HEK293 (cell line): Measurements from ENCODE around the gene NAV2.

Experiments
- CTCF ChIA-PET: fragments of 350-600 bp; formaldehyde crosslinking; extraction: SDS; loops from one replicate; lab custom pipeline; 2021; ENCODE audit warnings: antibody characterized with exemption; lab: Yijun Ruan, JAX
- POLR2A ChIA-PET: fragments of 300-600 bp; formaldehyde crosslinking; extraction: SDS; loops from one replicate; lab custom pipeline; 2020; ENCODE audit warnings: antibody characterized with exemption, inconsistent platforms; lab: Yijun Ruan, JAX
- H3K27ac ChIP-seq: fragments of 200-500 bp; sonication (Bioruptor generic); 2 replicates; pipeline ENCODE4 v1.5.1; 2014; ENCODE audit warnings: low read depth, low read length, control low read depth, inconsistent platforms; ENCODE audit errors: extremely low read depth
- H3K36me3 ChIP-seq, 2 experiments: fragments of 200-500 bp in 1 of 2; sonication (Bioruptor generic) in 1 of 2; 1 replicate in 1 of 2; 2 replicates in 1 of 2; pipeline ENCODE4 v1.5.1; 2014 to 2017; ENCODE audit warnings: inconsistent platforms in 2 of 2, low read length in 2 of 2; ENCODE audit not compliant: control insufficient read depth in 2 of 2, insufficient read depth in 1 of 2
- H3K4me1 ChIP-seq: fragments of 200-500 bp; sonication (Bioruptor generic); 2 replicates; pipeline ENCODE4 v1.5.1; 2014; ENCODE audit warnings: mild to moderate bottlenecking, low read length, inconsistent platforms; ENCODE audit not compliant: control insufficient read depth, insufficient read depth
- H3K4me3 ChIP-seq: 2 replicates; pipeline ENCODE4 v1.5.1; 2011; ENCODE audit warnings: low read depth, mild to moderate bottlenecking, control low read depth, low read length, moderate library complexity
- H3K9me3 ChIP-seq: fragments of 200-500 bp; sonication (Bioruptor generic); 2 replicates; pipeline ENCODE4 v1.5.1; 2014; ENCODE audit warnings: low read depth, low read length, inconsistent platforms; ENCODE audit not compliant: control insufficient read depth, insufficient read depth
- CTCF ChIP-seq: fragments of 450-650 bp; formaldehyde crosslinking; IDR thresholded peaks from 2 replicates; pipeline ENCODE4 v1.5.1; 2016; ENCODE audit warnings: missing biosample characterization, missing genetic modification characterization
- FEZF1 ChIP-seq: fragments of 450-650 bp; formaldehyde crosslinking; IDR thresholded peaks from 2 replicates; pipeline ENCODE4 v1.5.1; 2016; ENCODE audit warnings: missing biosample characterization, missing genetic modification characterization
- GFI1B ChIP-seq: fragments of 450-650 bp; formaldehyde crosslinking; IDR thresholded peaks from 2 replicates; pipeline ENCODE4 v1.5.1; 2016; ENCODE audit warnings: missing biosample characterization, missing genetic modification characterization
- SCRT2 ChIP-seq: fragments of 450-650 bp; formaldehyde crosslinking; IDR thresholded peaks from 2 replicates; pipeline ENCODE4 v1.5.1; 2016; ENCODE audit warnings: missing biosample characterization, missing genetic modification characterization
- SP3 ChIP-seq: fragments of 450-650 bp; formaldehyde crosslinking; IDR thresholded peaks from 2 replicates; pipeline ENCODE4 v1.5.1; 2016; ENCODE audit warnings: missing biosample characterization, missing genetic modification characterization
- ZBTB44 ChIP-seq: fragments of 450-650 bp; IDR thresholded peaks from 2 replicates; pipeline ENCODE4 v1.5.1; 2018; ENCODE audit warnings: missing biosample characterization, mild to moderate bottlenecking, missing genetic modification characterization
- ZBTB48 ChIP-seq: fragments of 450-650 bp; formaldehyde crosslinking; IDR thresholded peaks from 2 replicates; pipeline ENCODE4 v1.5.1; 2016; ENCODE audit warnings: missing biosample characterization, missing genetic modification characterization
- ZBTB49 ChIP-seq: fragments of 450-650 bp; formaldehyde crosslinking; IDR thresholded peaks from 2 replicates; pipeline ENCODE4 v1.5.1; 2016; ENCODE audit warnings: missing biosample characterization, missing genetic modification characterization, low read depth
- ZFP37 ChIP-seq: fragments of 450-650 bp; formaldehyde crosslinking; IDR thresholded peaks from 2 replicates; pipeline ENCODE4 v1.5.1; 2016; ENCODE audit warnings: missing biosample characterization, missing genetic modification characterization
- ZNF18 ChIP-seq: fragments of 450-650 bp; formaldehyde crosslinking; IDR thresholded peaks from 2 replicates; pipeline ENCODE4 v1.5.1; 2016; ENCODE audit warnings: missing biosample characterization, missing genetic modification characterization
- ZNF24 ChIP-seq: fragments of 450-650 bp; formaldehyde crosslinking; IDR thresholded peaks from 2 replicates; pipeline ENCODE4 v1.5.1; 2016; ENCODE audit warnings: missing biosample characterization, missing genetic modification characterization
- ZNF266 ChIP-seq: fragments of 450-650 bp; formaldehyde crosslinking; IDR thresholded peaks from 2 replicates; pipeline ENCODE4 v1.5.1; 2016; ENCODE audit warnings: missing biosample characterization, missing genetic modification characterization, low read depth
- ZNF302 ChIP-seq: fragments of 450-650 bp; formaldehyde crosslinking; IDR thresholded peaks from 2 replicates; pipeline ENCODE4 v1.5.1; 2016; ENCODE audit warnings: missing biosample characterization, missing genetic modification characterization, low read depth
- ZNF341 ChIP-seq: fragments of 450-650 bp; formaldehyde crosslinking; IDR thresholded peaks from 2 replicates; pipeline ENCODE4; 2016; ENCODE audit warnings: low read depth, missing biosample characterization, missing genetic modification characterization
- ZNF449 ChIP-seq: fragments of 450-650 bp; formaldehyde crosslinking; IDR thresholded peaks from 2 replicates; pipeline ENCODE4 v1.5.1; 2017; ENCODE audit warnings: missing biosample characterization, mild to moderate bottlenecking, missing genetic modification characterization, moderate library complexity
- ZNF513 ChIP-seq: fragments of 450-650 bp; IDR thresholded peaks from 2 replicates; pipeline ENCODE4 v1.5.1; 2018; ENCODE audit warnings: missing biosample characterization, missing genetic modification characterization
- ZNF548 ChIP-seq: fragments of 450-650 bp; formaldehyde crosslinking; IDR thresholded peaks from 2 replicates; pipeline ENCODE4 v1.5.1; 2016; ENCODE audit warnings: missing biosample characterization, missing genetic modification characterization
- ZNF624 ChIP-seq: fragments of 450-650 bp; formaldehyde crosslinking; IDR thresholded peaks from 2 replicates; pipeline ENCODE4 v1.5.1; 2017; ENCODE audit warnings: missing biosample characterization, missing genetic modification characterization
- ZNF677 ChIP-seq: fragments of 450-650 bp; IDR thresholded peaks from 2 replicates; pipeline ENCODE4 v1.5.0; 2018; ENCODE audit warnings: missing biosample characterization, mild to moderate bottlenecking, missing genetic modification characterization, moderate library complexity
- ZNF701 ChIP-seq: fragments of 450-650 bp; formaldehyde crosslinking; IDR thresholded peaks from 2 replicates; pipeline ENCODE4 v1.5.1; 2016; ENCODE audit warnings: missing biosample characterization, missing genetic modification characterization
- ZNF843 ChIP-seq: fragments of 450-650 bp; formaldehyde crosslinking; IDR thresholded peaks from 2 replicates; pipeline ENCODE4 v1.5.1; 2016; ENCODE audit warnings: missing biosample characterization, missing genetic modification characterization
- ZSCAN30 ChIP-seq: fragments of 450-650 bp; IDR thresholded peaks from 2 replicates; pipeline ENCODE4 v1.5.1; 2018; ENCODE audit warnings: missing biosample characterization, mild to moderate bottlenecking, missing genetic modification characterization, moderate library complexity
- TF ChIP-seq, protein P1 (sequence below): fragments of 450-650 bp; formaldehyde crosslinking; IDR thresholded peaks from 2 replicates; pipeline ENCODE4 v1.5.1; 2016; ENCODE audit warnings: missing biosample characterization, missing genetic modification characterization

Gene NAV2

GRCh38 chr11:20022363-20023081 is 309.9 kb downstream of the NAV2 start:
- POLR2A ChIA-PET = interaction anchor here (0.6 to 2.1 kb wide), 4 partner anchors 9 to 41 kb away, joined by 3 to 8 read pairs (median 4); no protein-coding TSS in a partner anchor
- peaks cover 17% of the 10 kb centered on the region for H3K4me1 ChIP-seq
- CTCF ChIA-PET = interaction anchor here (0.6 to 1.9 kb wide), 6 partner anchors 58 to 1695 kb away, joined by 3 to 10 read pairs (median 4); no protein-coding TSS in a partner anchor
- peak overlapping the region; percentile 35 for H3K4me3 ChIP-seq
- no peaks in the 10 kb centered on the region for H3K36me3 ChIP-seq
- H3K9me3 ChIP-seq = no peaks in the 10 kb centered on the region
- H3K27ac ChIP-seq = peak overlapping the region; percentile 60
- no peak for TF ChIP-seq ZBTB44
- TF ChIP-seq ZNF624 (tag by site-specific recombination) = no peak
- TF ChIP-seq, protein P1, sequence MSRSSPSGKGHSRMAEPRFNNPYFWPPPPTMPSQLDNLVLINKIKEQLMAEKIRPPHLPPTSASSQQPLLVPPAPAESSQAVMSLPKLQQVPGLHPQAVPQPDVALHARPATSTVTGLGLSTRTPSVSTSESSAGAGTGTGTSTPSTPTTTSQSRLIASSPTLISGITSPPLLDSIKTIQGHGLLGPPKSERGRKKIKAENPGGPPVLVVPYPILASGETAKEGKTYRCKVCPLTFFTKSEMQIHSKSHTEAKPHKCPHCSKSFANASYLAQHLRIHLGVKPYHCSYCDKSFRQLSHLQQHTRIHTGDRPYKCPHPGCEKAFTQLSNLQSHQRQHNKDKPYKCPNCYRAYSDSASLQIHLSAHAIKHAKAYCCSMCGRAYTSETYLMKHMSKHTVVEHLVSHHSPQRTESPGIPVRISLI (tag by site-specific recombination) = no peak
- TF ChIP-seq ZNF449 (tag by site-specific recombination) = no peak
- no peak for TF ChIP-seq ZNF341
- TF ChIP-seq ZNF677 (tag by site-specific recombination) = no peak
- TF ChIP-seq CTCF (tag by site-specific recombination) = no peak
- 0 out of 2 replicates have a peak, but pooled peaks have one; percentile 33 for TF ChIP-seq ZFP37 (tag by site-specific recombination)
- no peak for TF ChIP-seq ZNF266 (tag by site-specific recombination)
- 0 out of 2 replicates have a peak, but pooled peaks have one; percentile 42 for TF ChIP-seq ZNF24 (tag by site-specific recombination)
- no peak for TF ChIP-seq ZBTB49 (tag by site-specific recombination)
- TF ChIP-seq ZNF302 (tag by site-specific recombination) = no peak
- 0 out of 2 replicates have a peak, but pooled peaks have one; percentile 15 for TF ChIP-seq SP3 (tag by site-specific recombination)
- no peak; the same call in 1 of the 2 replicates for TF ChIP-seq ZNF843 (tag by site-specific recombination)
- no peak for TF ChIP-seq SCRT2 (tag by site-specific recombination)
- peak; percentile 51; the same call in 1 of the 2 replicates for TF ChIP-seq ZSCAN30 (tag by site-specific recombination)
- no peak for TF ChIP-seq ZNF701
- no peak for TF ChIP-seq ZNF513 (tag by site-specific recombination)
- peak; percentile 56 for TF ChIP-seq FEZF1
- 0 out of 2 replicates have a peak, but pooled peaks have one; percentile 30 for TF ChIP-seq ZNF18 (tag by site-specific recombination)
- TF ChIP-seq ZNF548 (tag by site-specific recombination) = no peak
- peak; percentile 60 for TF ChIP-seq GFI1B (tag by site-specific recombination)
- TF ChIP-seq ZBTB48 (tag by site-specific recombination) = peak; percentile 69; the same call in 1 of the 2 replicates
